K562 (cell line): ENCODE data around the gene SLC44A5. TPM values are rescaled to one million over a fixed set of nuclear protein-coding genes. Genes with fewer than 3 reads are reported as not detected.

Experiments used
- ATAC-seq: fragments of 200-7000 bp; cut with Tn5 transposase; 3 replicates; pipeline ENCODE4 v1.9.1; 2020; ENCODE audit warnings: moderate library complexity
- BruUV-seq: library from RNA; stranded (reverse); fragments of 400-500 nt; replicated peaks from 2 replicates; lab custom pipeline; 2021; lab: Mats Ljungman, UMichigan
- CTCF ChIA-PET: fragments of 300-600 bp; formaldehyde crosslinking; extraction: SDS; loops from one replicate; lab custom pipeline; 2021; ENCODE audit warnings: low intra/inter-chr PET ratio; lab: Yijun Ruan, JAX
- POLR2A ChIA-PET: fragments of 300-600, 350-650 bp; sonication (Branson Sonifier 250); formaldehyde crosslinking; extraction: SDS; loops from one replicate; lab custom pipeline; 2021; ENCODE audit warnings: antibody characterized with exemption, inconsistent platforms; lab: Yijun Ruan, JAX
- DNase-seq, 4 experiments: peaks; one replicate each; pipeline versions ENCODE4 v3.0.0 to v3.0.0-alpha.2; 2011 to 2018; ENCODE audit warnings: low spot score in 3 of 4, mixed read lengths in 3 of 4; ENCODE audit errors: extremely low read depth in 1 of 4
- FAIRE-seq: peaks from 2 replicates; lab custom pipeline; 2011; peaks lifted over from hg19 to GRCh38; lab: Jason Lieb, UNC
- H2AFZ ChIP-seq: 2 replicates; pipeline ENCODE4 v1.6.0; 2011; ENCODE audit warnings: low read depth, low read length, control low read depth, inconsistent platforms
- H3K27ac ChIP-seq: fragments of 200-600 bp; 3 replicates; pipeline ENCODE4 v1.8.0; 2011; ENCODE audit warnings: low read depth, mild to moderate bottlenecking, control low read depth, inconsistent platforms, low read length, moderate library complexity, mixed read lengths; ENCODE audit errors: extremely low read depth
- H3K27me3 ChIP-seq, 2 experiments: fragments of 300-600 bp in 1 of 2; 2 replicates in 1 of 2; 3 replicates in 1 of 2; pipeline versions ENCODE4 v1.6.0 to v1.8.0; 2011; ENCODE audit warnings: inconsistent platforms in 2 of 2, low read length in 2 of 2, mild to moderate bottlenecking in 1 of 2, mixed read lengths in 1 of 2, moderate library complexity in 1 of 2; ENCODE audit not compliant: control insufficient read depth in 2 of 2, insufficient read depth in 2 of 2
- H3K36me3 ChIP-seq: fragments of 300-600 bp; 3 replicates; pipeline ENCODE4 v1.8.0; 2011; ENCODE audit warnings: mild to moderate bottlenecking, low read length, inconsistent platforms; ENCODE audit not compliant: control insufficient read depth, insufficient read depth
- H3K4me1 ChIP-seq, 2 experiments: fragments of 200-600 bp in 1 of 2; replicated peaks in 1 of 2; 2 replicates in 1 of 2; 3 replicates in 1 of 2; pipeline versions ENCODE4 v1.5.1 to v1.8.0; 2011; ENCODE audit warnings: inconsistent platforms in 2 of 2, low read length in 2 of 2, mild to moderate bottlenecking in 1 of 2, mixed read lengths in 1 of 2, moderate library complexity in 1 of 2; ENCODE audit not compliant: control insufficient read depth in 2 of 2, insufficient read depth in 2 of 2
- H3K4me2 ChIP-seq: 2 replicates; pipeline ENCODE4 v1.6.1; 2011; ENCODE audit warnings: low read length, control low read depth, inconsistent platforms, mixed read lengths; ENCODE audit not compliant: insufficient read depth
- H3K4me3 ChIP-seq: fragments of 200-600 bp; sonication (generic), shearing (Covaris generic); 2 replicates; pipeline ENCODE4 v1.5.1; 2016; ENCODE audit warnings: control low read depth, inconsistent platforms
- H3K79me2 ChIP-seq: fragments of 200-600 bp; 3 replicates; pipeline ENCODE4 v1.8.0; 2011; ENCODE audit warnings: low read length, inconsistent platforms; ENCODE audit not compliant: control insufficient read depth, insufficient read depth
- H3K9ac ChIP-seq, 2 experiments: 2 replicates each; pipeline versions ENCODE4 v1.6.0 to v1.6.1; 2011; ENCODE audit warnings: low read depth in 2 of 2, low read length in 2 of 2, control low read depth in 1 of 2, inconsistent platforms in 1 of 2, mild to moderate bottlenecking in 1 of 2, mixed read lengths in 1 of 2; ENCODE audit not compliant: insufficient read depth in 1 of 2
- H3K9me1 ChIP-seq: one replicate; pipeline ENCODE4 v1.6.0; 2011; ENCODE audit warnings: inconsistent platforms, mild to moderate bottlenecking, low read length, moderate library complexity; ENCODE audit not compliant: control insufficient read depth, insufficient read depth
- H3K9me3 ChIP-seq: replicated peaks from 2 replicates; pipeline ENCODE4 v1.5.1; 2011; ENCODE audit warnings: low read depth, low read length, inconsistent platforms; ENCODE audit not compliant: control insufficient read depth, insufficient read depth
- H4K20me1 ChIP-seq: replicated peaks from 2 replicates; pipeline ENCODE4 v1.6.1; 2011; ENCODE audit warnings: low read length, inconsistent platforms, mixed read lengths; ENCODE audit not compliant: control insufficient read depth, insufficient read depth
- CTCFL ChIP-seq: IDR thresholded peaks from 2 replicates; pipeline ENCODE4 v1.6.1; 2011; ENCODE audit warnings: borderline replicate concordance, low read depth, mild to moderate bottlenecking, moderate library complexity, low read length; ENCODE audit not compliant: insufficient read depth, poor library complexity, severe bottlenecking
- FOXA3 ChIP-seq, 2 experiments: fragments of 450-650 bp in 1 of 2; sonication (generic) in 1 of 2; formaldehyde crosslinking; IDR thresholded peaks in 1 of 2; conservative IDR thresholded peaks in 1 of 2; 2 replicates each; pipeline versions ENCODE4 v1.4.0 to v1.8.0; 2020 to 2022; ENCODE audit warnings: mild to moderate bottlenecking in 2 of 2, missing genetic modification reagents in 1 of 2
- NCOA1 ChIP-seq: fragments of 450-650 bp; IDR thresholded peaks from 2 replicates; pipeline ENCODE4 v1.6.1; 2016; ENCODE audit warnings: low read depth
- ZBTB8A ChIP-seq: fragments of 450-650 bp; IDR thresholded peaks from 2 replicates; pipeline ENCODE4 v1.6.1; 2018; ENCODE audit warnings: mild to moderate bottlenecking, moderate library complexity; ENCODE audit not compliant: partially characterized antibody
- WGBS: fragments of 100-300 bp; shearing (Covaris generic); methylation state at CpG from one replicate; pipeline ENCODE4 v1.1.6; 2016; ENCODE audit warnings: low coverage, mixed read lengths; ENCODE audit not compliant: insufficient coverage; ENCODE audit errors: missing lambda C conversion rate; 5-methylcytosine and 5-hydroxymethylcytosine counted together
- in situ Hi-C: fragments of 300-500 bp; cut with MboI; formaldehyde crosslinking; loops from 4 replicates; pipeline ENCODE4 v1.15.0; 2018; ENCODE audit warnings: inconsistent platforms, mixed read lengths
- intact Hi-C: fragments of 100-400 bp; cut with micrococcal nuclease; formaldehyde crosslinking; loops from 2 replicates; pipeline ENCODE4 v1.14.2; 2022
- polyA plus RNA-seq, 8 experiments: library from polyadenylated mRNA; depleted of rRNA in 4 of 8; stranded (reverse) in 5 of 8; unstranded in 3 of 8; fragments of >200 nt; fragmentation: Nextera tagmentation in 2 of 8; fragmentation: Illumina TruSeq in 1 of 8; extraction: Ambion mirVana in 2 of 8; extraction: Trizol in 1 of 8; gene quantifications; 2 replicates each; pipeline versions ENCODE4 v1.2.1 to v1.2.3, GENCODE V29; 2011 to 2014; ENCODE audit warnings: inconsistent platforms in 1 of 8, missing spikeins in 1 of 8
- total RNA-seq, 7 experiments: library from RNA; depleted of rRNA in 6 of 7; stranded (reverse); fragments of >200 nt in 6 of 7; fragmentation: Illumina TruSeq in 2 of 7; extraction: Trizol in 2 of 7; gene quantifications; 2 replicates each; pipeline versions ENCODE4 v1.2.1 to v1.2.3, GENCODE V29; 2011 to 2021; ENCODE audit warnings: low replicate concordance in 1 of 7
- TF ChIP-seq, protein P1 (sequence below), 3 experiments: IDR thresholded peaks in 2 of 3; conservative IDR thresholded peaks in 1 of 3; 2 replicates each; pipeline ENCODE4 v1.5.1; 2011 to 2012; ENCODE audit warnings: low read length in 3 of 3, mild to moderate bottlenecking in 3 of 3, control low read depth in 2 of 3, improper control_type of control experiment in 1 of 3, inconsistent platforms in 1 of 3, low read depth in 1 of 3, mixed read lengths in 1 of 3, moderate library complexity in 1 of 3; ENCODE audit not compliant: insufficient read depth in 2 of 3

SLC44A5 gene
- total and polyA plus RNA-seq, 9 of the 15 experiments (the other 6 are each of a cell fraction or from before 2014, with no cell fraction given) = 1.2 to 10.1 (median 3.2) TPM

DNA sequence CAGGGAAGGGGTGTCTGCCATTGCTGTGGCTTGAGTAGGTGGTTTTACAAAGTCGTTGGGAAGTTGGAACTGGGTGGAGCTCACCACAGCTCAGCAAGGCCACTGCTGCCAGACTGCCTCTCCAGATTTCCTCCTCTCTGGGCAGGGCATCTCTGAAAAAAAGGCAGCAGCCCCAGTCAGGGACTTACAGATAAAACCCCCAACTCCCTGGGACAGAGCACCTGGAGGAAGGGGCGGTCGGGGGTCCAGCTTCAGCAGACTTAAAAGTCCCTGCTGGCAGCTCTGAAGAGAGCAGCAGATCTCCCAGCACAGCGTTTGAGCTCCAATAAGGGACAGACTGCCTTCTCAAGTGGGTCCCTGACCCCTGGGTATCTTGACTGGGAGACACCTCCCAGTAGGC is 352.6 kb downstream of the SLC44A5 start (continued):
- TF ChIP-seq FOXA3 (CRISPR knock-in tag; conservative IDR thresholded peaks at IDR 0.05 in 1 of 2, IDR thresholded peaks at IDR 0.05 in 1 of 2) (no peak), NCOA1 (no peak)

DNA sequence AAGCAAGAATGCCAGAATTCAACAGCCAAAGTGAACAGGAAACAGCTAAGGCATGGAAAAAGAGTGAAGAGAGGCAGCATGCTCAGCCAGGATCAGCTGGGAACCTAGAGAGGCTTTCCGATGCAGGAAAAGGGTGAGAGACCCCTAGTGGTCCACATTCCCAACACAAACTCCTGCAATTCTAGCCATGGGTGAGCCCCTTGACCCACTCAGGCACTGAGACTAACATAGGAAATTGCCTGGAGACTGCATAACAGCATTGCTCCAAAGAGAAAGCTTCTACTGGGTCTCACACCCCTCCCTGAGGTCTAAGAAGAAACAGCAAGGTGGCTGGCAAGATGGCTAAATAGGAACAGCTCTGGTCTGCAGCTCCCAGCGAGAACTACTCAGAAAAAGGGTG is 353.5 kb downstream of the SLC44A5 start:
- FAIRE-seq (peak; percentile 32), ATAC-seq (peak; percentile 57), DNase-seq (peak in 1 of 4 experiments; percentile 9)
- Histone ChIP-seq H3K4me3 (no peak overlapping the region), H3K4me1 (no peaks in the 10 kb centered on the region), H4K20me1 (no peaks in the 10 kb centered on the region), H3K27ac (no peak overlapping the region), H3K9me1 (no peaks in the 10 kb centered on the region), H3K79me2 (no peaks in the 10 kb centered on the region), H3K36me3 (no peaks in the 10 kb centered on the region), H3K9me3 (no peaks in the 10 kb centered on the region), H3K9ac (no peak overlapping the region), H3K4me2 (no peak overlapping the region), H2AFZ (0 out of 2 replicates have a peak overlapping the region, but pooled peaks have one; percentile 32), H3K27me3 (no peaks in the 10 kb centered on the region)
- in situ Hi-C loops = loop anchor here (10.0 kb wide), 1 partner anchor 367 kb away; no protein-coding TSS in a partner anchor
- 7% methylated on average over 1 of the region's 2 CpGs for WGBS
- BruUV-seq = no TSS peak
- intact Hi-C loops = no loop called here
- TF ChIP-seq ZBTB8A (no peak), CTCFL (peak; percentile 25)
- TF ChIP-seq, protein P1, sequence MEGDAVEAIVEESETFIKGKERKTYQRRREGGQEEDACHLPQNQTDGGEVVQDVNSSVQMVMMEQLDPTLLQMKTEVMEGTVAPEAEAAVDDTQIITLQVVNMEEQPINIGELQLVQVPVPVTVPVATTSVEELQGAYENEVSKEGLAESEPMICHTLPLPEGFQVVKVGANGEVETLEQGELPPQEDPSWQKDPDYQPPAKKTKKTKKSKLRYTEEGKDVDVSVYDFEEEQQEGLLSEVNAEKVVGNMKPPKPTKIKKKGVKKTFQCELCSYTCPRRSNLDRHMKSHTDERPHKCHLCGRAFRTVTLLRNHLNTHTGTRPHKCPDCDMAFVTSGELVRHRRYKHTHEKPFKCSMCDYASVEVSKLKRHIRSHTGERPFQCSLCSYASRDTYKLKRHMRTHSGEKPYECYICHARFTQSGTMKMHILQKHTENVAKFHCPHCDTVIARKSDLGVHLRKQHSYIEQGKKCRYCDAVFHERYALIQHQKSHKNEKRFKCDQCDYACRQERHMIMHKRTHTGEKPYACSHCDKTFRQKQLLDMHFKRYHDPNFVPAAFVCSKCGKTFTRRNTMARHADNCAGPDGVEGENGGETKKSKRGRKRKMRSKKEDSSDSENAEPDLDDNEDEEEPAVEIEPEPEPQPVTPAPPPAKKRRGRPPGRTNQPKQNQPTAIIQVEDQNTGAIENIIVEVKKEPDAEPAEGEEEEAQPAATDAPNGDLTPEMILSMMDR (IDR thresholded peaks at IDR 0.05 in 2 of 3, conservative IDR thresholded peaks at IDR 0.05 in 1 of 3; ENCODE audit: insufficient read depth in 2 of 3, low read depth in 1 of 3, low read length in 3 of 3) = 0 out of 6 replicates have a peak, but pooled peaks of 1 of the 3 experiments have one; percentile 20
- ChIA-PET POLR2A (interaction anchor here (0.6 to 1.6 kb wide), 2 partner anchors 18 to 529 kb away, joined by 3 to 10 read pairs; partner anchors contain the start of gene RABGGTB), CTCF (no interaction called here)
